ENCODE data around the gene RUNDC3A. TPM values are rescaled to one million over a fixed set of nuclear protein-coding genes. Genes with fewer than 3 reads are reported as not detected.

Gene RUNDC3A
- total and polyA plus RNA-seq, 2 of the 13 experiments (the other 11 are each of a cell fraction or from before 2014, with no cell fraction given): 0.25 TPM; not detected in 1

GRCh38 chr17:44354582-44355561 is 46.5 kb downstream of the RUNDC3A start:
- no peak for DNase-seq (ENCODE audit: low spot score)
- Histone ChIP-seq H3K9ac (ENCODE audit: insufficient read depth, low read depth, low read length) (peak overlapping the region; percentile 31), H3K9me3 (ENCODE audit: low read length) (no peaks in the 10 kb centered on the region), H3K36me3 (replicated peaks in 1 of 2; ENCODE audit: control insufficient read depth in 1 of 2, insufficient read depth in 2 of 2, low read length in 2 of 2) (peaks cover 9 to 24% of the 10 kb centered on the region in 2 experiments), H3K4me3 (replicated peaks in 1 of 3; ENCODE audit: insufficient read depth in 1 of 3, low read depth in 2 of 3, low read length in 3 of 3) (peak overlapping the region; percentile 24 to 56 (median 45); a peak in 4 of 6 replicates), H3K4me1 (ENCODE audit: insufficient read depth, low read length) (peaks cover 8% of the 10 kb centered on the region), H4K20me1 (ENCODE audit: insufficient read depth, low read length) (no peaks in the 10 kb centered on the region), H3K4me2 (ENCODE audit: low read depth, low read length) (peak overlapping the region; percentile 65), H3K79me2 (ENCODE audit: insufficient read depth, low read length) (no peaks in the 10 kb centered on the region), H3K27me3 (ENCODE audit: control insufficient read depth in 1 of 2, insufficient read depth in 2 of 2, low read length in 2 of 2) (peaks cover 8 to 10% of the 10 kb centered on the region in 2 experiments; a peak in 3 of 5 replicates), H2AFZ (ENCODE audit: low read length) (no peak overlapping the region), H3K27ac (ENCODE audit: extremely low read length, insufficient read depth, low read length) (no peak overlapping the region)
- in situ Hi-C loops (cut with HindIII; ENCODE audit: extremely low pct_ligation_motif_present, low pct_unique_long_range_greater_than_20kb): no loop called here
- BruUV-seq (replicated peaks): no TSS peak
- ATAC-seq: peak; percentile 56
- ChIA-PET CTCF (ENCODE audit: low intra/inter-chr PET ratio, low total read pairs) (interaction anchor here (1.1 to 2.0 kb wide), 2 partner anchors 9 to 168 kb away, joined by 3 to 9 read pairs; partner anchors contain the start of gene FAM171A2), POLR2A (interaction anchor here (1.1 to 4.8 kb wide), 2 partner anchors 9 to 10 kb away, joined by 8 to 24 read pairs; partner anchors contain the start of genes FAM171A2 and GRN)
- FAIRE-seq: no peak
- WGBS (ENCODE audit: low lambda C conversion rate): 45% methylated on average over 26 of the region's 77 CpGs
- intact Hi-C loops (cut with micrococcal nuclease; ENCODE audit: unreplicated experiment): loop anchor here (10.0 kb wide), 1 partner anchor 170 kb away; no protein-coding TSS in a partner anchor
- TF ChIP-seq NFRKB (IDR thresholded peaks at IDR 0.05) (no peak), ARID5B (CRISPR knock-in tag; IDR thresholded peaks at IDR 0.05) (no peak), ZNF460 (CRISPR knock-in tag; IDR thresholded peaks at IDR 0.05; ENCODE audit: borderline replicate concordance) (no peak), ZBTB4 (CRISPR knock-in tag; IDR thresholded peaks at IDR 0.05; ENCODE audit: borderline replicate concordance) (no peak), ZNF496 (CRISPR knock-in tag; IDR thresholded peaks at IDR 0.05; ENCODE audit: insufficient replicate concordance) (no peak), RXRA (CRISPR knock-in tag; IDR thresholded peaks at IDR 0.05) (no peak; the same call in 1 of the 2 replicates), MIER2 (CRISPR knock-in tag; IDR thresholded peaks at IDR 0.05) (no peak), TFDP2 (CRISPR knock-in tag; IDR thresholded peaks at IDR 0.05) (peak; percentile 49; the same call in 1 of the 2 replicates)
